NT2/D1 (cell line): ENCODE measurements around the gene MAGEH1.

Source experiments
- SUZ12 ChIP-seq: IDR thresholded peaks from 2 replicates; pipeline ENCODE4 v1.6.1; 2011; ENCODE audit not compliant: insufficient read length, insufficient read depth; ENCODE audit errors: extremely low read depth
- YY1 ChIP-seq: IDR thresholded peaks from 2 replicates; pipeline ENCODE4 v1.6.1; 2011; ENCODE audit not compliant: insufficient read length, insufficient read depth
- ZNF274 ChIP-seq: IDR thresholded peaks from 2 replicates; pipeline ENCODE4 v1.6.1; 2011; ENCODE audit warnings: mild to moderate bottlenecking, low read depth, low read length

- TF ChIP-seq ZNF274 (no peak), YY1 (no peak), SUZ12 (no peak)
These were observed 35.2 kb downstream of the MAGEH1 start for GRCh38 chrX:55487143-55487542.
